Neural cell (in vitro differentiated cells): ENCODE data around the gene PTPN13. TPM values are rescaled to one million over a fixed set of nuclear protein-coding genes. Genes with fewer than 3 reads are reported as not detected.

Experiments used
- H2AFZ ChIP-seq: fragments of 200-600, 300-800 bp; sonication (generic), shearing (Covaris generic); 2 replicates; pipeline ENCODE4 v1.6.0; 2014; ENCODE audit warnings: low read depth, mild to moderate bottlenecking, antibody characterized with exemption, low read length, moderate library complexity
- H3F3A ChIP-seq: fragments of 200-600 bp; shearing (Covaris generic); 2 replicates; pipeline ENCODE4 v1.6.1; 2016; ENCODE audit warnings: mild to moderate bottlenecking, moderate library complexity, mixed read lengths, antibody characterized with exemption, low read length; ENCODE audit not compliant: insufficient read depth, poor library complexity, severe bottlenecking
- H3K27ac ChIP-seq: fragments of 200-600, 300-800 bp; sonication (generic), shearing (Covaris generic); 2 replicates; pipeline ENCODE4 v1.5.1; 2014; ENCODE audit warnings: mild to moderate bottlenecking, low read length, moderate library complexity
- H3K27me3 ChIP-seq: fragments of 300-800, 200-600 bp; sonication (generic), shearing (Covaris generic); 2 replicates; pipeline ENCODE4 v1.6.0; 2014; ENCODE audit warnings: mild to moderate bottlenecking, low read depth, low read length, moderate library complexity; ENCODE audit not compliant: insufficient read depth
- H3K36me3 ChIP-seq: fragments of 300-800, 200-600 bp; sonication (generic), shearing (Covaris generic); 2 replicates; pipeline ENCODE4 v1.5.1; 2014; ENCODE audit warnings: mild to moderate bottlenecking, antibody characterized with exemption, low read length, moderate library complexity; ENCODE audit not compliant: insufficient read depth
- H3K4me2 ChIP-seq: fragments of 300-800, 200-600 bp; sonication (generic), shearing (Covaris generic); 2 replicates; pipeline ENCODE4 v1.6.0; 2014; ENCODE audit warnings: mild to moderate bottlenecking, low read length
- H3K4me3 ChIP-seq: fragments of 300-800, 200-600 bp; sonication (generic), shearing (Covaris generic); 2 replicates; pipeline ENCODE4 v1.5.1; 2014; ENCODE audit warnings: mild to moderate bottlenecking, low read length, moderate library complexity
- H3K79me2 ChIP-seq: fragments of 200-600 bp; shearing (Covaris generic); replicated peaks from 2 replicates; pipeline ENCODE4 v1.6.0; 2014; ENCODE audit warnings: mild to moderate bottlenecking, low read length, moderate library complexity; ENCODE audit not compliant: insufficient read depth
- H3K9ac ChIP-seq: fragments of 300-800, 200-600 bp; sonication (generic), shearing (Covaris generic); 2 replicates; pipeline ENCODE4 v1.6.1; 2016; ENCODE audit warnings: mild to moderate bottlenecking, low read length, mixed read lengths
- H3K9me2 ChIP-seq: fragments of 200-600 bp; shearing (Covaris generic); 2 replicates; pipeline ENCODE4 v1.6.1; 2016; ENCODE audit warnings: mild to moderate bottlenecking, low read length, mixed read lengths; ENCODE audit not compliant: insufficient read depth
- H3K9me3 ChIP-seq: fragments of 200-600, 300-800 bp; sonication (generic), shearing (Covaris generic); 2 replicates; pipeline ENCODE4 v1.6.1; 2016; ENCODE audit warnings: mild to moderate bottlenecking, mixed run types, low read length, moderate library complexity, mixed read lengths
- H4K20me1 ChIP-seq: fragments of 200-600 bp; shearing (Covaris generic); 2 replicates; pipeline ENCODE4 v1.6.1; 2016; ENCODE audit warnings: mild to moderate bottlenecking, mixed run types; ENCODE audit not compliant: insufficient read depth
- CTCF ChIP-seq: fragments of 450-650 bp; IDR thresholded peaks from 2 replicates; pipeline ENCODE4 v1.5.1; 2014; ENCODE audit warnings: antibody characterized with exemption, mild to moderate bottlenecking, moderate library complexity; ENCODE audit not compliant: poor library complexity, severe bottlenecking
- EP300 ChIP-seq: fragments of 450-650 bp; conservative IDR thresholded peaks from 2 replicates; pipeline ENCODE4 v1.6.1; 2014; ENCODE audit warnings: antibody characterized with exemption, mild to moderate bottlenecking, moderate library complexity; ENCODE audit not compliant: poor library complexity, severe bottlenecking
- EZH2 ChIP-seq: fragments of 200-600, 300-800 bp; shearing (Covaris generic), sonication (generic); IDR thresholded peaks from 2 replicates; pipeline ENCODE4 v1.6.1; 2014; ENCODE audit warnings: antibody characterized with exemption, low read length, borderline replicate concordance, mild to moderate bottlenecking; ENCODE audit not compliant: insufficient read depth, poor library complexity, severe bottlenecking
- MXI1 ChIP-seq: fragments of 450-650 bp; conservative IDR thresholded peaks from 2 replicates; pipeline ENCODE4 v1.6.1; 2014; ENCODE audit warnings: antibody characterized with exemption, mild to moderate bottlenecking; ENCODE audit not compliant: poor library complexity, severe bottlenecking
- POLR2AphosphoS5 ChIP-seq: IDR thresholded peaks from 2 replicates; pipeline ENCODE4 v1.6.1; 2012
- RAD21 ChIP-seq: fragments of 450-650 bp; conservative IDR thresholded peaks from 2 replicates; pipeline ENCODE4 v1.6.1; 2014; ENCODE audit warnings: antibody characterized with exemption, mild to moderate bottlenecking, moderate library complexity
- SMC3 ChIP-seq: fragments of 450-650 bp; conservative IDR thresholded peaks from 2 replicates; pipeline ENCODE4 v1.6.1; 2014; ENCODE audit warnings: antibody characterized with exemption, mild to moderate bottlenecking, moderate library complexity; ENCODE audit not compliant: poor library complexity
- TAF1 ChIP-seq: IDR thresholded peaks from 2 replicates; pipeline ENCODE4 v1.6.1; 2012; ENCODE audit warnings: low read depth
- polyA plus RNA-seq: library from polyadenylated mRNA; depleted of rRNA; stranded (reverse); fragments of >200 nt; gene quantifications from 2 replicates; pipeline ENCODE4 v1.2.3, GENCODE V29; 2014
- TF ChIP-seq, protein P1 (sequence below): IDR thresholded peaks from 2 replicates; pipeline ENCODE4 v1.6.1; 2012; ENCODE audit warnings: borderline replicate concordance

The PTPN13 gene
- polyA plus RNA-seq, 1 donor from 2014 or later, result 4.7 TPM

DNA sequence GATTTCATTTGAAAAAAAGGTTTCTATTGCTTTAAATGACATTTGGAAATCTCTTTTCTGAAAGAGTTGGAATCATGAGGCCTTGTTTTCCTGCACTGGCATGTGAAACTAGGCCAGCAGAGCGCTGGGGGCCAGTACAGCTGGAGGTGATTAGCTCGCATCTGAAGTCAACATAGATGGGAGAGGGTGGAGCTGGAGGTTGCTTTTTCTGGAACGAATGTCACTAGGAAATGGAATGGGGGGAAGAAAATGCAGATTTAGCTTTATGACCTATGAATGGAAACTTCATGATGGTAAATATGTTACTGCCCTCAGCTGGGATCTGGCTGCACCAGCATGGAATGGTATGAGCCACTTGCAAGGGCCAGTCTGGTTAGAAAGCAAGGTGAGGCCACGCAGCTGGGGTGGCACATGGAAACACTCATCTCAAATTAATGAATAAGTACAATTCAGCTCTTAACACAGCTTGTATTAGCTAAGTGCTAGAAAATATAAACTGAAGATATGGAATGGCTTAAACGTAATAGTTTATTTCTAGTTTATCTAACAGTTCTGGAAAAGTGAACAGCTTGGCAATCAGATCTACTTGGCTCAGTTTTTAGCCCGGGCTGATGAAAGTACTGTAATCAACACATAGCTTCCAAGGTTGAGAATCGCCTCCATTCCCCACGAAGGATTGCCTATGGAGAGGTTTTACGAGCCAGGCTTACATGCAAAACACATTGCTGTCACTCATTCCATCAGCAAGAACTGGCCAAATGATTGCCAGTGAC is 222.6 kb downstream of the PTPN13 start:
- H2AFZ ChIP-seq, result no peak overlapping the region
- H3K4me2 ChIP-seq, result no peak overlapping the region

GRCh38 chr4:86818211-86818610 is 224.1 kb downstream of the PTPN13 start:
- Histone ChIP-seq H3K9ac (no peak overlapping the region), H3K4me2 (no peak overlapping the region), H3K27me3 (no peaks in the 10 kb centered on the region), H3K79me2 (no peaks in the 10 kb centered on the region), H3K9me3 (no peaks in the 10 kb centered on the region), H3K9me2 (no peaks in the 10 kb centered on the region), H3K27ac (no peak overlapping the region), H2AFZ (no peak overlapping the region), H3K36me3 (no peaks in the 10 kb centered on the region), H4K20me1 (no peaks in the 10 kb centered on the region), H3K4me3 (no peak overlapping the region), H3F3A (no peaks in the 10 kb centered on the region)
- TF ChIP-seq SMC3 (no peak), EP300 (no peak), POLR2AphosphoS5 (no peak), CTCF (no peak), RAD21 (no peak), TAF1 (no peak), EZH2 (no peak), MXI1 (no peak)
- TF ChIP-seq, protein P1, sequence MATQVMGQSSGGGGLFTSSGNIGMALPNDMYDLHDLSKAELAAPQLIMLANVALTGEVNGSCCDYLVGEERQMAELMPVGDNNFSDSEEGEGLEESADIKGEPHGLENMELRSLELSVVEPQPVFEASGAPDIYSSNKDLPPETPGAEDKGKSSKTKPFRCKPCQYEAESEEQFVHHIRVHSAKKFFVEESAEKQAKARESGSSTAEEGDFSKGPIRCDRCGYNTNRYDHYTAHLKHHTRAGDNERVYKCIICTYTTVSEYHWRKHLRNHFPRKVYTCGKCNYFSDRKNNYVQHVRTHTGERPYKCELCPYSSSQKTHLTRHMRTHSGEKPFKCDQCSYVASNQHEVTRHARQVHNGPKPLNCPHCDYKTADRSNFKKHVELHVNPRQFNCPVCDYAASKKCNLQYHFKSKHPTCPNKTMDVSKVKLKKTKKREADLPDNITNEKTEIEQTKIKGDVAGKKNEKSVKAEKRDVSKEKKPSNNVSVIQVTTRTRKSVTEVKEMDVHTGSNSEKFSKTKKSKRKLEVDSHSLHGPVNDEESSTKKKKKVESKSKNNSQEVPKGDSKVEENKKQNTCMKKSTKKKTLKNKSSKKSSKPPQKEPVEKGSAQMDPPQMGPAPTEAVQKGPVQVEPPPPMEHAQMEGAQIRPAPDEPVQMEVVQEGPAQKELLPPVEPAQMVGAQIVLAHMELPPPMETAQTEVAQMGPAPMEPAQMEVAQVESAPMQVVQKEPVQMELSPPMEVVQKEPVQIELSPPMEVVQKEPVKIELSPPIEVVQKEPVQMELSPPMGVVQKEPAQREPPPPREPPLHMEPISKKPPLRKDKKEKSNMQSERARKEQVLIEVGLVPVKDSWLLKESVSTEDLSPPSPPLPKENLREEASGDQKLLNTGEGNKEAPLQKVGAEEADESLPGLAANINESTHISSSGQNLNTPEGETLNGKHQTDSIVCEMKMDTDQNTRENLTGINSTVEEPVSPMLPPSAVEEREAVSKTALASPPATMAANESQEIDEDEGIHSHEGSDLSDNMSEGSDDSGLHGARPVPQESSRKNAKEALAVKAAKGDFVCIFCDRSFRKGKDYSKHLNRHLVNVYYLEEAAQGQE, result no peak

More for the DNA sequence above, 222.6 kb downstream of the PTPN13 start:
- no peaks in the 10 kb centered on the region for H3K27me3 ChIP-seq
- H3K27ac ChIP-seq, result no peak overlapping the region
- H3K36me3 ChIP-seq, result no peaks in the 10 kb centered on the region
- H3K4me3 ChIP-seq, result no peak overlapping the region
- no peaks in the 10 kb centered on the region for H3K79me2 ChIP-seq
- no peaks in the 10 kb centered on the region for H3F3A ChIP-seq
- no peak overlapping the region for H3K9ac ChIP-seq
- TF ChIP-seq EP300, result no peak
- TF ChIP-seq MXI1, result no peak
- no peaks in the 10 kb centered on the region for H3K9me2 ChIP-seq
- no peaks in the 10 kb centered on the region for H3K9me3 ChIP-seq
- H4K20me1 ChIP-seq, result no peaks in the 10 kb centered on the region

DNA sequence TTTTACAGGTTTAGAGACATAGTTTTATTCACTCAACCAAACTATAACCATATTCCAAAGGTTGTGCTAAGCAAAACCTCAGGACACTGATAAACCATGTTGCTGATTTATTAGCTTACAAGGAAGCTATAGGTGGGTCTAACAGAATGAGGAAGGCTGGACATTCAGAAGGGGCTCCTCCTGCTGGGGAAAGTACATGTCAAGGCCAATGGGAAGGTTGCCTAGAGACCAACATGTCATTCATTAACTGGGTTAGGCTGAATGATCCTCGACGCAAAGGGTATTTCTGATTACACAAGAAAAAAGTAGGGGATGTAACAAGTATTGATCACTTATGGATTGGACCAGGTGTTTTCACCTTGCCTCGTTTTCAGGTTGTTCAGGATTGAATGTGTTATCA is 224.7 kb downstream of the PTPN13 start:
- Histone ChIP-seq H3K4me3 (no peak overlapping the region), H3K27ac (no peak overlapping the region), H3K9me3 (no peaks in the 10 kb centered on the region), H3K9me2 (no peaks in the 10 kb centered on the region), H3K27me3 (no peaks in the 10 kb centered on the region), H3K4me2 (no peak overlapping the region), H3K79me2 (no peaks in the 10 kb centered on the region), H3F3A (no peaks in the 10 kb centered on the region), H3K36me3 (no peaks in the 10 kb centered on the region), H2AFZ (no peak overlapping the region), H3K9ac (no peak overlapping the region), H4K20me1 (no peaks in the 10 kb centered on the region)
- TF ChIP-seq TAF1, result no peak
- no peak for TF ChIP-seq SMC3
- no peak for TF ChIP-seq POLR2AphosphoS5
- no peak for TF ChIP-seq RAD21
- TF ChIP-seq, protein P1, result no peak
- no peak for TF ChIP-seq CTCF
- TF ChIP-seq MXI1, result no peak
- TF ChIP-seq EP300, result no peak
- no peak for TF ChIP-seq EZH2
